ENCODE results near the gene MCM7.
A peak's percentile ranks its signal among the peaks of the same experiment; 100 is the strongest.

Gene MCM7

DNA sequence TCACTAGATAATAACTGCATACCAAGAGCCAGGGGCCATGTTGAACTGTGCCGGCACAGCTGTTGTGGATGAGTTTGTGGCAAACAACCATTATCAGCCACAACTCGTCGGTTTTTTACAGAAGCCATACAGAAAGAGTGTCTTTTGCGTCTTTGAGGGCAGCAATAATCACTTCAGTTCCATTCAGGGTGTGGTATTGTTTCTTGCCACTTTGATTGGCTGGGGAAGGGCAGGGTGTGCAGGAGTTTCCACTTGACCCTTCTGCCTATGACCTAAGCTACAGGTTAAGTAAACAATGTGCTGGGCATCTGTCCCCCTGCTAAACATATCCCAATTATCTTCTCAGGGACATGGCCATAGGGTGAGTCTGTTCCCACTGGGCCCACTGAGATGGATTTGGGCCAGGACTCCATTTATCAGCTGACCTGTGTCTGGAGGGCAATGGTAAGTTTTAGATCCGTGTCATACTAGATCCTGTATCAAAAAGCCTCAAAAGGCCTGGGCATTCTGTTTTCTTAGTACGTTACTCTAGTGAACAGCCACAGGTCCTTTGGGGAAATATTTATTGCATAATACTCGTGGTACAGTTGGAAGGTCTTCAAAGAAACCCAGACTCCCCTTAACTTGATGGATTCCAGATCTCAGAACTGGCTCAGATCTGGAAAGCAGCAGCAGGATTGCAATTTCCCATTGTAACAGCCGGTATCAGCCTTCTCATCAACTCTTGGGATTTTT, 35.6 kb downstream of the MCM7 start:
- no peak for DNase-seq

DNA sequence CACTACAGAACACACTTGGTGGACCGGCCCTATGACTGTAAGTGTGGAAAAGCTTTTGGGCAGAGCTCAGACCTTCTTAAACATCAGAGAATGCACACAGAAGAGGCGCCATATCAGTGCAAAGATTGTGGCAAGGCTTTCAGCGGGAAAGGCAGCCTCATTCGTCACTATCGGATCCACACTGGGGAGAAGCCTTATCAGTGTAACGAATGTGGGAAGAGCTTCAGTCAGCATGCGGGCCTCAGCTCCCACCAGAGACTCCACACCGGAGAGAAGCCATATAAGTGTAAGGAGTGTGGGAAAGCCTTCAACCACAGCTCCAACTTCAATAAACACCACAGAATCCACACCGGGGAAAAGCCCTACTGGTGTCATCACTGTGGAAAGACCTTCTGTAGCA, 37.0 kb downstream of the MCM7 start:
- no peak for DNase-seq

DNA sequence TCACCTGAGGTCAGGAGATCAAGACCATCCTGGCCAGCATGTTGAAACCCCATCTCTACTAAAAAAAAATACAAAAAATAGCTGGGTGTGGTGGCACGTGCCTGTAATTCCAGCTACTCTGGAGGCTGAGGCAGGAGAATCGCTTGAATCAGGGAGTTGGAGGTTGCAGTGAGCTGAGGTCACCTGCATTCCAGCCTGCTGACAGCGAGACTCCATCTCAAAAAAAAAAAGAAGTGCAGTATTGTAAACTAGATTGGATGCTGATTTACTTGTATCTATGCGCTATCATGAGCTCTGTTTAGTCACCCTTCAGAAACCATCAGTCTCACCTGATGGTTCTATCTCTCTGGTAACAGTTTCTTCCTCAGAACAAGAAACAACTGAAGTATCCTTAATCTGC, 37.8 kb downstream of the MCM7 start:
- DNase-seq = no peak

DNA sequence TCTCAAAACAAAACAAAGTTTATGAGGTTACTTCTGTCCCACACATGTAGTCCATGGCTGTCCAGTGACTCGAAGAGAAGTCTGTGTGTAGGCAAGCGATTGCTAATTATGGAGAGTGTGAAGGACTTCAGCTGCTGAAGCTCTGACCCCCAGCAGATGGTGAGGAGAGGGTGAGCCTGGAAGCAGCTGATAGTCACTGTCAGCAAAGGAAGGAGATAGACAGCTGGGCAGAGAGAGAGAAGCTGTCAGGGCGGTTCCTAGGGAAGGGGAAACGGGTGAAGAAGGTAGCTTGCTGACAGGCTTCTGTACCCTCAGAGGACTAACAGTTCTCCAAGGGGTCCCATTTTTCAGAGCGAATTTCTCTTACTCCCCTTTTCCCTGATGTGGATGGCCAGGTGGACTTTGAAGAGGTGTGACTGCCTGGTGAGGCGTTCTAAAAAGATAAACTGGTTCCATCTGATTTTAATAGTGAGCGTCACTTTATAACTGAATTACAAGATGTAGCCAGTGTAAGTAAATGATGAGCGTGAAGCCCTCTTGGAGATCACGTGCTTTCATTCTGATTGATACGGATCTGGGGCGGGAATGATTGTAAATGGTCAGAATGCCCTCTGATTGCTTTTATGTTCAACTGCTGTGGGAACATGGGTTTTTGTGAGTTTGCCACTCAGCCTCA, 39.5 kb downstream of the MCM7 start:
- no peak for DNase-seq

DNA sequence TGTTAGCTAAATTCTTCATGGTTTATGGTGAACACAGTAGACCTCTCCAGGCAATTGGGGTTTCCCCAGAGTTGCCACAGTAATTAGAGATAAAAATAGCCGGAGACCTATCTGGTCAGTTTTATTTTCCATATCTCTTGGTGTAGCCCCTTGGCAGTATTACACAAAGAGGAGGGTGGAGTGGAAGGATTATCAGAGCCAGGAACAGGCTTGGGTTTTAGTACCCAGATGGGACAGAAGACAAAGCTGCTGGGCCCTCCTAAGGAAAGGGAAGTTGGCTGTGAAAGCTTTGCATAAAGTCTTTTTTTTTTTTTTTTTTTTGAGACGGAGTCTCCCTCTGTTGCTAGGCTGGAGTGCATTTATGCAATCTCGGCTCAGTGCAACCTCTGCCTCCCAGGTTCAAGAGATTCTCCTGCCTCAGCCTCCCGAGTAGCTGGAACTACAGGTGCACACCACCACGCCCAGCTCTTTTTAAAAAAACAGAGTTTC, 41.9 kb downstream of the MCM7 start:
- DNase-seq = no peak

DNA sequence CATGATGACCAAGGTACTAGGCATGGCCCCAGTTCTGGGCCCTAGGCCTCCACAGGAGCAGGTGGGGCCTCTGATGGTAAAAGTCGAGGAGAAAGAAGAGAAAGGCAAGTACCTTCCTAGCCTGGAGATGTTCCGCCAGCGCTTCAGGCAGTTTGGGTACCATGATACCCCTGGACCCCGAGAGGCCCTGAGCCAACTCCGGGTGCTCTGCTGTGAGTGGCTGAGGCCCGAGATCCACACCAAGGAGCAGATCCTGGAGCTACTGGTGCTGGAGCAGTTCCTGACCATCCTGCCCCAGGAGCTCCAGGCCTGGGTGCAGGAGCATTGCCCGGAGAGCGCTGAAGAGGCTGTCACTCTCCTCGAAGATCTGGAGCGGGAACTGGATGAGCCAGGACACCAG, 44.2 kb downstream of the MCM7 start:
- DNase-seq = no peak

DNA sequence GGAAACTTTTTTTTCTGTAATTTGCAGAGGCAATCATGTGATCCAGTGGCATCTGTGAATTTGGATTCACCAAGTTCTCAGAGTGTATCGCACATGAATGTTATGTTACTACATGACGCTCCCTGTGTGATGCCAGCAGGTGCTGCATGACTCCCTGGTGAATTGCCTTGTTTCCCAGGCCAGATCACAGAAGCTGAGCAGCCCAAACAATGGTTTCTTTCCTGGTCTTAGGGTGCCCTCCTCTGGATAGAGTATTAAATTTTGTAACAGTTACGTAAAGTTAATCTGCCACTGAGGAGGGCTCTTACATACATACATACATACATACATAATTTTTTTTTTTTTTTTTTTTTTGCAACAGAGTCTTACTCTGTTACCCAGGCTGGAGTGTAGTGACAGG, 48.0 kb downstream of the MCM7 start:
- DNase-seq = no peak

DNA sequence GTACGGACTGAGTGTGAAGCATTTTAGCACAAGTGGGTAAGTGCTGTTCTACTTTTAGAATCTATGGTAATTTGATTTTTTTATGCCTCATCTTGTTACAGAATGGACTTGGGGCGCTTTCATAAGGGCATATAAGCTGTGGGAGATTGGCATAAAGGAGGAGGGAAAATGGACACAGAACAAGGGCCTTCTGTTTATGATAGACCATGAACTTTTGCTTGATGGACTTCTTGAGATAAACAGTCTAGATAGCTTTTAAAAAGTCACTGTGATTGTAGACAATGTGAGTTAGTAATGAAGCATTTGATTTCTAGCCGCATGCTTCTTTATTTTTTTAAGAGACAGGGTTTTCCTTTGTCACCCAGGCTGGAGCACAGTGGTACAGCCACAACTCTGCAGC, 49.6 kb downstream of the MCM7 start:
- DNase-seq = no peak

DNA sequence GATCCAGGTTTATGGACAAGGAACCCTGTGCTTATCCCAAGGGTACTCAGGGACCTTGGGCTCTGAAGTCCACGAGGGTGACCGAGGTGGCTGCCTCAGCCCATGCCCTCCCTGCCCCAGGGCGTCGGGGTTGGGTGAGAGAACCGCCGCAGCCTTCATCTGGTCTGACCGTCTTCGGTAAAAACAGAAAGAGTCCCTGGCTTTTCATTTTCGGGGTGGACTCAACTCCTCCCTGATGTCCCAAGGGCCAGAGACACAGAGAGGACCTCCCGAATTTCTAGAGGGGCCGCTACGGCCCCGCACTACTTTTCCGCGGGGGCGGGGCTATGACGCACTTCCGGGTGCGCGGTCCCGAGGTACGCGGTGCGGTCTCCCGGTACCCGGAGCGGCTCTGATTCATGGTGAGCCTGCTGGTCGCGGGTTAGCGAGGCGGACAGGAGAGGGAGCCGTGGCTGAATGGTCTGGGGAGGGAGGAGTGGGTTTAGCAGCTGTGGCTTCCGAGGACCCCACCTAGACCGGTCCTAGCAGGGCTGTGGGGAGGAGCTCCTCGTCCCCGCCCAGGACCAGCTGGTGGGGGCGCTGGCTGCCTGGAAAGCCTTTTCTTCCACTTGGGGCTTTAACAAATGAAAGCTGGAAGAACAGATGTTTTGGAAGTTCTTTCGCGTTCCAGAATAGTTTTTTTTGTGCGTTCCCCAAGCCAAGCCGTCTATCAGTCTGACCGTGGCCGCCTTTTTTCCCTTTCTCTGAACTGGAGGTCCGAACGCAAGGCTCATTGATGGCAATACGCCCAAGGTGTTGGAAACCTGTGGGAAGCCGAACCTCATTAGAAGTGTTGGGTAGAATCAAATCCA, 51.5 kb downstream of the MCM7 start, which contains the start of gene ZSCAN21:
Gene ZSCAN21 (plus strand): TSS at position 334 of the 851 bp plus-strand sequence. CDS start 7,233 bp downstream, outside the sequence.
- DNase-seq = peak; percentile 72

DNA sequence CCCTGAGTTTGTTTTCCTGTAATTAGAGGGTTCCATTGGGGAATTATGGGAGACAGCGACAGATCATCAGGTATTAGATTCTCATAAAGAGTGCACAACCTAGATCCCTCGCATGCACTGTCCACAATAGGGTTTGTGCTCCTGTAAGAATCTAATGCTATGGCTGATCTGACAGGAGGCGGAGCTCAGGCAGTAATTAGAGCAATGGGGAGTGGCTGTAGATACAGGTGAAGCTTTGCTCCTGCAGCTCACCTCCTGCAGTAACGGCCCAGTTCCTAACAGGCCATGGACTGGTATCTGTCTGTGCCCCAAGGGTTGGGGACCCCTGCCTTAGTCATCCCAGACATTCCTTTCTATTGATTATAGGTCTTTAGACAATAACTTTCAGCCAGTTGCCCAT, 52.5 kb downstream of the MCM7 start:
- DNase-seq = no peak

DNA sequence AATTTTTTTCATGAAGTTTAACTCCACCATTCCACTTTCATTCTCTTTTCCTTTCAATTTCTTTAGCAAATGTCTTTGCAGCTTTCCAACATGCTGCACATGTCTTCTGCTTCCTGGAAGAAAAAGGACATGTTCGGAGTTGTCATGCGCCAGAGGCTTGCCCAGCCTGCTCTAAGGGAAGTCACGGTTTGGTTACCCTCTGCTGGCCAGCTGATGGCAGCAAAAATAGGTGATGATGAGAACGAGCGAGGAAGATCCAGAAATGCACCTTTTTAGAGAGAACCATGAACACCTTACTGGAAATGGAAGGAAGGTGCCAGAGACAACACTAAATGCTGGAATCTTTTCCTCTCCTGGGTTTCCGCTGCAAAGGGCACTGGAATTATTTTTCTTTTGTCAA, 56.5 kb downstream of the MCM7 start:
- DNase-seq = no peak

Measured in activated effector memory CD4-positive, alpha-beta T cell treated with Interleukin-2 at 50 U/mL for 16 hours (primary cell).